Thyroid gland (tissue), 4 donors: ENCODE results near the gene ZYG11B.

Source experiments
- POLR2A ChIP-seq, 2 donors: fragments of 450-650 bp; IDR thresholded peaks; one replicate each; pipeline ENCODE4 v1.6.1; 2017; ENCODE audit warnings: antibody characterized with exemption in 2 of 2, mild to moderate bottlenecking in 2 of 2, moderate library complexity in 1 of 2
- TF ChIP-seq, protein P1 (sequence below), 6 experiments: fragments of 200-600 bp in 3 of 6; fragments of 450-650 bp in 3 of 6; sonication (generic) in 3 of 6; IDR thresholded peaks; one replicate each; pipeline ENCODE4 v1.5.1; 2016 to 2019; ENCODE audit warnings: antibody characterized with exemption in 6 of 6, mild to moderate bottlenecking in 2 of 6, inconsistent platforms in 1 of 6, moderate library complexity in 1 of 6

DNA sequence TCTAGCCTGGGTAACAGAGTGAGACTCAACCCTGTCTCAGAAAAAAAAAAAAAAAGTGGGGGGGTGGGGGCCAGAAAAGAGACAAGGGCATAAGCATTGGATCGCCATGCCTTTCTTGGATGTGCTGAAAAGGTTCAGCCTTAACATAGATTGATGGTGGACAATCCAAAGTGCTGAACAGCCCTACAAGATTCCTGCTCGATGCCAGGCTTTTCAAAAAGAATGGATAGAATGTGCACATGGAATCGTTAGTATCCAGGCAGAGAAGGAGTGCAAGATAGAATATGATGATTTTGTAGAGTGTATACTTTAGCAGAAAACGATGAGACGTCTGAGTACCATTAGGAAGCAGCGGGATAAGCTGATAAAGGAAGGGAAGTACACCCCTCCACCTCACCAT is 17.2 kb upstream of the ZYG11B start:
- TF ChIP-seq, protein P1, sequence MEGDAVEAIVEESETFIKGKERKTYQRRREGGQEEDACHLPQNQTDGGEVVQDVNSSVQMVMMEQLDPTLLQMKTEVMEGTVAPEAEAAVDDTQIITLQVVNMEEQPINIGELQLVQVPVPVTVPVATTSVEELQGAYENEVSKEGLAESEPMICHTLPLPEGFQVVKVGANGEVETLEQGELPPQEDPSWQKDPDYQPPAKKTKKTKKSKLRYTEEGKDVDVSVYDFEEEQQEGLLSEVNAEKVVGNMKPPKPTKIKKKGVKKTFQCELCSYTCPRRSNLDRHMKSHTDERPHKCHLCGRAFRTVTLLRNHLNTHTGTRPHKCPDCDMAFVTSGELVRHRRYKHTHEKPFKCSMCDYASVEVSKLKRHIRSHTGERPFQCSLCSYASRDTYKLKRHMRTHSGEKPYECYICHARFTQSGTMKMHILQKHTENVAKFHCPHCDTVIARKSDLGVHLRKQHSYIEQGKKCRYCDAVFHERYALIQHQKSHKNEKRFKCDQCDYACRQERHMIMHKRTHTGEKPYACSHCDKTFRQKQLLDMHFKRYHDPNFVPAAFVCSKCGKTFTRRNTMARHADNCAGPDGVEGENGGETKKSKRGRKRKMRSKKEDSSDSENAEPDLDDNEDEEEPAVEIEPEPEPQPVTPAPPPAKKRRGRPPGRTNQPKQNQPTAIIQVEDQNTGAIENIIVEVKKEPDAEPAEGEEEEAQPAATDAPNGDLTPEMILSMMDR (IDR thresholded peaks at IDR 0.05), result no peak
- TF ChIP-seq POLR2A (IDR thresholded peaks at IDR 0.05), result no peak
